HG03442 (cell line): ENCODE measurements around the gene NOL9.

ENCODE experiments used
- ATAC-seq: cut with Tn5 transposase; IDR thresholded peaks from one replicate; pipeline ENCODE4 v1.9.1; 2021; ENCODE audit warnings: mild to moderate bottlenecking, moderate library complexity; ENCODE audit not compliant: unreplicated experiment

Gene NOL9

GRCh38 chr1:6473974-6474814 is 80.1 kb downstream of the NOL9 start:
- ATAC-seq = no peak

DNA sequence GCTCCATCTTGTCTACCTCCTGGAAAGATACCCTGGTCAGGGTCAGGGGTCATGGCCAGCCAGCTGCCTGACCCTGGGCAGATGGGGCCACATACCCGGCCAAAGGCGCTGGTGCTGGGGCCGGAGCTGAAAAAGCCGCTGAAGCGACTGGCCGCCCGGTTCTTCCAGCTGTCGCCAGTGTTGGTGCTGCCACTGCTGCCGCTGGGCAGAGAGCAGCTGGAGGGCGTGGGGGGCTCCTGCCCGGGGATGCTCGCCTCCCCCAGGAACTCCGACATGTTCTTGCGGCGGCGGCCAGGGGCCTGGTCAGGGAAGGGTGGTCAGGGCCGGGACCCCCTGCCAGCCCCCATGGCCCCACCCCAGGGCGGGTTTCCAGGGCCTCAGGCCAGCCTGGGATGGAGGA is 81.2 kb downstream of the NOL9 start:
- no peak for ATAC-seq

GRCh38 chr1:6472391-6472790 is 81.9 kb downstream of the NOL9 start:
- ATAC-seq = no peak

DNA sequence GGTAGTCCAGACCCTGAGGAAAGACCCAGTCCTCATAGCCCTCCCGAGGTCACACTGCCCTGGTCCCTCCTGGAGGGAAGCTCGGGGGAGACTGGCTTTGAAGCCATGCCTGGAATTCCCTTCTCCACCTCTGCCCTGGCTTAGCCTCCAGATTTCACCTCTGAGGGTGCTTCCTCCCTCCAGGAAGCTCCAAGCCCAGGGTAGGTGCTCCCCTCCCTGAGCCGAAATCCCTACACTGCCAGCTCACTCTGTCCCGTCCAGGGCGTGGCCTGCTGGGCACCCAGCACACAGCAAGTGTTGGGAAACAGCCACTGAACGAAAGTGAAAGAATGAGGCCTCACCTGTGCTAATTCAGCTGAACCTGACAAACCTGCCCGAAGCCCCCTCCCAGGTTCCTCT is 82.3 kb downstream of the NOL9 start:
- ATAC-seq = no peak
